Effector CD4-positive, alpha-beta T cell (primary cell): ENCODE results near the gene PIK3CD.
"Not testable (repeated sequence)": the region's sequence is repeated elsewhere in the genome, so short reads cannot be mapped to it uniquely, and the experiment has no call there.

Experiments
- DNase-seq: peaks from one replicate; pipeline ENCODE4 v3.0.0-alpha.2; 2020

Gene PIK3CD

DNA sequence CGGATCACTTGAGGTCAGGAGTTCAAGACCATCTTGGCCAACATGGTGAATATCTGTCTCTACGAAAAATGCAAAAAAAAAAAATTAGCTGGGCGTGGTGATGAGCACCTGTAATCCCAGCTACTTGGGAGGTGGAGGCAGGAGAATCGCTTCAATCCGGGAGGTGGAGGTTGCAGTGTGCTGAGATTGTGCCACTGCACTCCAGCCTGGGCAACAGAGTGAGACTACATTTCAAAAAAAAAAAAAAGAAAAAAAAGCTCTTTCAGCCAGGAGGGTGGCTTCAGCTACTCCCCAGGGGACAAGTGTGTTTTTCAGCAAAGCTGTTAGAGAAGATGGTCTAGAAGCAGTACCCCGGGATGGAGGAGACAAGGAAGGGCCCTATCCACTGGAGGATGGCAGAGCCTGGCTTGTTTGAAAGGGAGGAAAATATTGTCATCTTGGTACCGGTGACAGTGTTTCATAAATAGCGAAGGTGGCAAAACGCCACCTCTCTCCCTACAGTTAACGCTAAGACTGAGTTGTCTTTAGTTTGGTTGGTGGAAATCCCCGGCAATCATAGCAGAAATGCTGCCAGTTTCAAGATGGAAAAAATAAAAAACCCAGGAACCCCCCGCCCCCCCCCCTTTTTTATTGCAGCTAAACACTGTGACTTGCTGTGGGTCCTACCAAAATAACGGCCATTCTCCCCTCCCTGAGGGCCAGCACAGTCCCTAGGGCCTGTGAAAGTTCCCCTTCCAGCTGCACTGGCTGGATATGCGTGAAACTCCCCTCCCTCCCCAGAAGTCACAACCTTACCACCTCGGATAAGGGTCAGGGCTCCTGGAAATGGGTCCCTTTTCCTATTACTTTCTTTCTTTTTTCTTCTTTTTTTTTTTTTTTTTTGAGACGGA lies 3.5 kb downstream of the PIK3CD start:
- peak; percentile 38 for DNase-seq

DNA sequence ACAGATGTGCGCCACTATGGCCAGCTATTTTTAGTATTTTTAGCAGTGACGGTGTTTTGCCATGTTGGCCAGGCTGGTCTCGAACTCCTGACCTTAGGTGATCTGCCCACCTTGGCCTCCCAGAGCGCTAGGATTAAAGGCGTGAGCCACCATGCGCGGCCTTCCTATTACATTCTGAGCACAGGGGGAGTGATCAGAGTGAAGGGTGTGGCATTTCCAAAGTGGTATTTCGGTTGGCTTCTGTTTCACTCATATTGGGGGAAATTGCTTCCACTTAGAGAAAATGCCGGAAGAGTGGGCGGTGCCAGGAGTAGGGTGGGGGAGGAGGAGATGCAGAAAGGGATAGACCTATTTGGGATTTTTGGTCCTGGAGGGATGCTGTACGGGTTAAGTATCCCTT lies 4.3 kb downstream of the PIK3CD start:
- no peak for DNase-seq

DNA sequence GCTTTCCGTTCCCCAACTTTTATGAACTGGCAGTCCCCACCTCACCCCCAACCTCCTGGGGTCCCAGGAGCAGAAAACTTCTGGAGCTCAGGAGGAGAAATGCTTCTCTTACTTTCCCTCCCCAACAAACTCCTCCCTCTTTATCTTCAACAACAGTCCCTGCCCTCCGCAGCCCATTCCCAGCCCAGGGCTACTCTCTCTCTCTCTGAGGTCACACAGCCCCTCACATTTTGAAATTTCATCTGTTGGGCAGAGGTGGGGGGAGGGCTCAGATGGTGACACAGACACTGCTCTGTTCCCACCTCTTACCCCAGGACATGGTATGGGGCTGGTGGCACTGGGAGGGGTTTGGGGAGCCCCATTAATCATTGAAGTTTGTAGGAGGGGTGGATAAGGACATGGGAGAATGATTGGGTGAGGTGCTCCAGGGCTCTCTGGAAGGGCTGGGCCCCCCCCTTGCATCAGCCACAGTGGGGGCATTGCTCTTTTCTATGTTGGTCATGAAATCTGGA lies 6.0 kb downstream of the PIK3CD start:
- DNase-seq: no peak

DNA sequence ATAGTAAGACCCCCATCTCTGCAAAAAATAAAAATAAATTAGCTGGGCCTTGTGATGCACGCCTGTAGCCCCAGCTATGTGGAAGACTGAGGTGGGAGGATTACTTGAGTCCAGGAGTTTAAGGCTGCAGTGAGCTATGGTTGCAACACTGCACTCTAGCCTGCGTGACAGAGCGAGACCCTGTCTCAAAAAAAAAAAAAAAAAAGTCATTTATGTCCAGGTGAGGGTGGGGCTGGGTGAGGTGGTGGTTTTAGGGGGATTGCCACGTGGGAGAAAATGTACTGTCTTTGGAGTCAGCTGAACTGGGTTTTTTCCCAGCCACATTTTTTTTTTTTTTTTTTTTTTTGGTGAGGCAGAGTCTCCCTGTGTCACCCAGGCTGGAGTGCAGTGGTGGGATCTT lies 6.7 kb downstream of the PIK3CD start:
- DNase-seq: no peak

DNA sequence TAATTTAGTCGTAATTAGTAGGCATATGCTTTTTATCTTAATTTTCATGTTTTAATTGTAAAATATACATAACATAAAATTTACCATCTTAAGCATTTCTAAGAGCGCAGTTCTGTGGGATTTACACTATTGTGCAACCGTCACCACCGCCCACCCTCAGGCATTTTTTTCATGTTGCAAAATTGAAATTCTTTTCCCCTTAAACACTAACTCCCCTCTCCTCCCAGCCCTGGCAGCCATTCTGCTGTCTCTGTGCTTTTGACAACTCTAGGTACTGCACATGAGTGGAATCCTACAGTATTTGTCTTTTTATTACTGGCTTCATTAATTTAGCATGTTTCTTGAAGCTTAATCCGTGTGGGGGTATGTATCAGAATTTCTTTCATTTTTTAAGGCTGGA lies 7.8 kb downstream of the PIK3CD start:
- DNase-seq: no peak

DNA sequence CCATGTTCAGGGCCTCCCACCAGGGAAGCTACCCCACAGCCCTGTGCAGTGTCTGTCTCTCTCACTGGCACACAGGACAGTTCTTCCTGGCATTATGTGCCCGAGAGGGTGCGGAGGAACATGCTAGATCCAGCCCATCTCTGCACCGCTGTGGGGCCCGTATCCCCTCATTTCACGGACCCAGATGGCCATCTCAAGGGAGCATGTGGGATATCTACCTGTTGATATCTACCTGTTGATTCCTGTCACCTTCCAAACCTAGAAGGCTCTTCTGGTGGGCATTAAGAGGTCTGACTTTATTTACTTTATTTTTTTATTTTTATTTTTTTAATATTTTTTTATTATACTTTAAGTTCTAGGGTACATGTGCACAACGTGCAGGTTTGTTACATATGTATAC lies 11.7 kb downstream of the PIK3CD start:
- no peak for DNase-seq

- DNase-seq: no peak
These were observed 13.7 kb downstream of the PIK3CD start for GRCh38 chr1:9665193-9665592.

- DNase-seq: no peak
These were observed 16.5 kb downstream of the PIK3CD start for GRCh38 chr1:9668080-9668479.

DNA sequence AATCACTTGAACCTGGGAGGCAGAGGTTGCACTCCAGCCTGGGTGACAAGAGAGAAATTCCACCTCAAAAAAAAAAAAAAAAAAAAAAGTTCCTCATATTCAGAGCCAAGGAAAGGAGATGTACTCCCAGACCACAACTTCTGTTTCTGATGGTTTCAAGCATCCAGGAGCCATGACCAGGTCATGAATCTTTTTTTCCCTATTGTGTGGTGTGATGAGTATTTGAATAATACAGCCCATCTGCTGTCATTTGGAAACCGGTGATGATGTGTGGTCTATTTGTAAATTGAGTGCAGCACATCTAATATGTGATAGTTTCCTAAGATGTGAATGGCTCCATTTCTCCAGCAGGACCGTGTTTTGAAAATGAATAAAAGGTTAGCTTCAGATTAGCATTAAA lies 18.6 kb downstream of the PIK3CD start:
- DNase-seq: no peak

- no peak for DNase-seq
These were observed 20.0 kb downstream of the PIK3CD start for GRCh38 chr1:9671377-9672140.

- DNase-seq: no peak
These were observed 20.9 kb downstream of the PIK3CD start for GRCh38 chr1:9672444-9672843.

- DNase-seq: no peak
These were observed 23.9 kb downstream of the PIK3CD start for GRCh38 chr1:9675393-9675792.

DNA sequence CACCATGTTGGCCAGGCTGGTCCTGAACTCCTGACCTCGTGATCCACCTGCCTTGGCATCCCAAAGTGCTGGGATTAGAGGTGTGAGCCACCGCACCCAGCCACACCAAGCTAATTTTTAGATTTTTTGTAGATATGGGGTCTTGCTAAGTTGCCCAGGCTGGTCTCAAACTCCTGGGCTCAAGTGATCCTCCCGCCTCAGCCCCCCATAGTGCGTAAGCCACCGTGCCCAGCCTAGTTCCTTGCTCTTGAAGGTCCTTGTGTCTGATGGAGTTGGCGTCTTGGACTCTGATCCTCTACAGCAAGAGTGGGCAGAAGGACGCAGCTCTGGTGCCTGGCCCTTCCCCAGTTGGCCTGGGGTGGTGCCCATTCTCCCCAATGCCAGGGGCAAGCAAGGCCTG lies 24.6 kb downstream of the PIK3CD start:
- not testable (repeated sequence) for DNase-seq

DNA sequence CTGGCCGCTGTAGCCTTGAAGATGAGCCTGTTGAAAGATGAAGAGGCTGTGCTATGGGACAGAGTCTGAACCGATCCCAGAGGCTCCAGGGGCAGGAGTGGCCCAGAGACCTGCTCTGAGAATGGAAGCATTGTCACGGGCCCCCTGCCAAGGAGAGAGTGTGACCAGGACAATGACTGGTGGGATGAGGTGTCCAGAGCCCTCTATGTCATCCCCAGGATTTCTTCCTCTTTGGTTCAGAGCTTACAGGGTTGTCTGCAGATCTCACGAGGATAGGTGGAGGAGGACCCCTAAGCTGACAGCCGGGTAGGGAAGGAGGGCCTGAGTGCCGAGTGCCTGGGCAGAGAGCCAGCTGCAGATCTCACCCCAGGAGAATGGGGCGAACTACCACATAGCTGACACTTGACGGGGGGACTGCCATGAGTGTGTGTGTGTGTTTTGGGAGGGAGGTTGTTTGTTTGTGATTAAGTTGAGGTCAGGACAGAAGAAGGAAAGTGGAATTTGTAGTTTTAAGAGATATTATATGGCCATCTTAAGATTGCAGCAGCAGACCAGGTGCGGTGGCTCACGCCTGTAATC lies 25.4 kb downstream of the PIK3CD start:
- DNase-seq: no peak

DNA sequence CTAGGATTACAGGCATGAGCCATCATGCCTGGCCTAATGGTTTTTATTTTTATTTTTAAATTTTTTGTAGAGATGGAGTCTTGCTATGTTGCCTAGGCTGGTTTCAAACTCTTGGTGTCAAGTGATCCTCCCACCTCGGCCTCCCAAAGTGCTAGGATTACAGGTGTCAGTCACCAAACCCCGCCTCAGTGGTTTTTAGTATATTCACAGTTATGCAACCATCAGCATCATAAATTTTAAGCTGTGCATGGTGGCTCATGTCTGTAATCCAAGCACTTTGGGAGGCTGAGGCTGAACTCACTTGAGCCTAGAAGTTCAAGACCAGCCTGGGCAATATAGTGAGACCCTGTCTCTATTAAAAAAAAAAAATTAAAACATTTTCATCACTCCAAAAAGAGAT lies 28.6 kb downstream of the PIK3CD start:
- no peak for DNase-seq

- no peak for DNase-seq
These were observed 29.3 kb downstream of the PIK3CD start for GRCh38 chr1:9680828-9681227.

DNA sequence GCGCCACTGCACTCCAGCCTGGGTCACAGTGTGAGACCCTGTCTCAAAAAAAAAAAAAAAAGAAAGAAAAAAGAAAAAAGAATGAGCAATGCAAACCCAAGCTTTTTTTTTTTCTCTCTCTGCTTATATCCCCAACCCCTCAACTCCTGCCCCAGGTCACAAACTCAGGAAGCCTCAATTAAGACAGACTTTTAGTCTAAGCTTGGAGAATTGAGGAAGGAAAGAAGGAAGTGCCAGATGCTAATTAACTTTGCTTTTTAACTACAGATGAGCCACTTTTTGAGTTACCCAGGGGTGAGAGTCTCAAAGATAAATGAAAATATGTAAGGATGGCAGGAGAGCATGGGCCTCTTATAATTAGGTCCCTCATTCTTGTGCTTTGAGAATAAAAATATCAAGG lies 33.3 kb downstream of the PIK3CD start:
- DNase-seq: no peak

DNA sequence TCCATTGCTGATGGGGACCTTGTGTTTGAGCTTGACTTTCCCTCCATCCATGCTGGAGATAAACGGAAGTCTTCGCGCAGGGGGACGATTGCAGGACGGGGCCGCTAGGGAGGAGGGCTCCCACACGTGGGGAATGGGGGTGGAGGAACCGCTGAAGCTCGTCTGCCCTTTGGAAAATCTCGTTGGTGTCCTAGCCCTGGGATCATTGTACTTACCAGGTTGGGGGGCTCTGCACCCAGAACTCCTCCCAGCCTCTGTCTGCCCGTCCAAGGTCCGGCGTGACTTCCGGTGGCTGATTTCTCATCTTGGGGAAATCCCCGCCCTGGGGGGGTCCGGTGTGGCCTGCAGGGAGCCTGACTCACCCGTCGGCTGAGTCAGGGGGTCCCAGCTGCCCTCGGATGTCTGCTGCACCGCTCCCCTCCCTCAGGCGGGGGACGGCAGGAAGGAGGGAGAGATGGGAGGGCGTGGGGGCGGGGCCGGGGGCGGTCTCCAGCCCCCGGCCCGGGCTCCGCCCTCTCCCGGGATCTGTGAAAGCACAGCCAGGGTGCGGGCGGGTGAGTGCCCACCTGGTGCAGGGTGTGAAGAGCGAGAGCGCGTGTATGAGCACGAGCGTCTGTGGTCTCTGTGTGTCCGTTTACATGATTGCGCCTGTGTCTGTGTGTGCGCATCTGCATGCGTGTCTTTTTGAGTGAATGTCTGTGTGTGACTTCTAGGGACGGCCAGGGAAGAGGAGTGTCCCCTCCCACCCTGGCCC lies 35.8 kb downstream of the PIK3CD start:
- DNase-seq: peak; percentile 64

- no peak for DNase-seq
These were observed 36.5 kb downstream of the PIK3CD start for GRCh38 chr1:9687874-9688582.

- no peak for DNase-seq
These were observed 37.1 kb downstream of the PIK3CD start for GRCh38 chr1:9688599-9688998.

DNA sequence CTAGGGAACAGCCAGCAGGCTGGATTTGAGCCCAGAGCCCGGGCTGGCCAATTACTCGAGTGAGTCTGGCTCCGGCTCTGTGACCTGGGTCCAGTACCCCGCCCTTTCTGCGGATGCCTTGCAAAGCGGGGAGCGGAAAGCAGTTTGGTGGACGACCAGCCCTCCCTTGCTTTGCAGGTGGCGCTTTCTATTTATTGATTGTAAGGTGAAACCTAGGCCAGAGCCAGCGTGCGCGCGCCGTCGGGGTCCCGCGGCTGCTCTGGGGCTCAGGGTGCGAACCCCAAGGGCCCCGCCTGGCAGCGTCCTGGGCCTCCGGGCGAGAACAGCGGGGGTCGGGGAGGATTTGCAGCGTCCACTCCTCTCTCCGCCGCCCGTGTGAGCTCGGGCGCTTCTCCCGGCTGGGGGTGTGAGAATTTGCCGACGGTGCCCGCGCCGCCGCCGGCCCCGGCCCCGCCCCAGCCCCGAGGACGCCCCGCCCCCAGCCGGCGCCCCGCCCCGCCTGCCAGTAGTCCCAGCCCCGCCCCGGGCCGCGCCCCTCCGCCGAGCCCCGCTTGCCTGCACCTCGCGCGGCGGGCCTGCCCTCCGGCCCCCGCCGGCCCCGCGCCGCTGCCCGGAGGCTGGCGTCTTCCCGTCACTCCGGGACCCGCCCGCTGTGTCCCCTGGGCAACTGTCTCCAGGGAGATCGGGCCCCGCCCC lies 37.6 kb downstream of the PIK3CD start:
- peak; percentile 81 for DNase-seq
